Islet of Langerhans (tissue), 1 donor: Measurements from ENCODE around the gene COL13A1.

Experiments
- FAIRE-seq: peaks from one replicate; lab custom pipeline; 2011; peaks lifted over from hg19 to GRCh38; lab: Jason Lieb, UNC

Gene COL13A1

GRCh38 chr10:69952069-69952800, 150.5 kb downstream of the COL13A1 start:
- FAIRE-seq, result no peak

DNA sequence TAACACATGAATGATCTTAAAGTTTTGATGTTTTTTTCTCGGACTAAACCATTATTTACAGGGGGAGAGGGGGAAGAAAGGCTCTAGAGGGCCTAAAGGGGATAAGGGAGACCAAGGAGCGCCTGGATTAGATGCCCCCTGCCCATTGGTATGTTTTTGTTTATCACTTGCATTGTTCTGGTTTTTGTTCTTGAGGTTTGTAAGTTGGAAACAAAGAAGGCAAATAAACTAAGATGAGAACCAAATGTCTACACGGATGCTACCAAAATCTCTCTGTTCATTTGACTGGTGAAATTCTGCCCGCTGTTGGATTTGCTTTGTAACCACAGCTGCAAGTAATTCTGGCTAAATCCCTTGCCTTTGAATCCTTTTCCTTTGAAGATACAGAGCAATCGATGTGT, 151.1 kb downstream of the COL13A1 start:
- no peak for FAIRE-seq

- no peak for FAIRE-seq
These were observed 152.1 kb downstream of the COL13A1 start for GRCh38 chr10:69953851-69954250.

GRCh38 chr10:69955211-69955805, 153.6 kb downstream of the COL13A1 start:
- no peak for FAIRE-seq

GRCh38 chr10:69955897-69956740, 154.4 kb downstream of the COL13A1 start:
- no peak for FAIRE-seq

DNA sequence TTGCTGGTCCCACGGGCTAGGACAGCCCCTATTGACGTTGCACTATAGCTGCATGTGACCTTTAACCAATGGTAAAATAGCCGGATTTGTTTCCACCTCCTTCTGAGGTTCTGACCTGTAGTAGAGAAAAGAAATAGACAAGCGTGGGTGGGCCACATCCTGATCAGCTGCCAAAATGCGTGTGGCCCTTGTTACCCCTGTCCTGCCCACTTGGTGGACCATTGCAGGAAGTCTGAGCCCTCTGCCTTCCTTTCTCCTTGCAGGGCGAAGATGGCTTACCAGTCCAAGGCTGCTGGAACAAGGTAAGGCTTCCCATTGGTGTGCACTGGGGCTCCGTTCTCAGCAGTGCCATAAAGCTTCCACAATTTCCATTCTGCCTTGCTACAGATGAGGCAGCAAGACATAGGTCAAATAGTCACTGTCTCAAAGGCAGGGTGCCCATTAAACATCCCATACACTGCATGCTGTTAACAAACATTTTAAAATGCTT, 155.1 kb downstream of the COL13A1 start:
- no peak for FAIRE-seq

DNA sequence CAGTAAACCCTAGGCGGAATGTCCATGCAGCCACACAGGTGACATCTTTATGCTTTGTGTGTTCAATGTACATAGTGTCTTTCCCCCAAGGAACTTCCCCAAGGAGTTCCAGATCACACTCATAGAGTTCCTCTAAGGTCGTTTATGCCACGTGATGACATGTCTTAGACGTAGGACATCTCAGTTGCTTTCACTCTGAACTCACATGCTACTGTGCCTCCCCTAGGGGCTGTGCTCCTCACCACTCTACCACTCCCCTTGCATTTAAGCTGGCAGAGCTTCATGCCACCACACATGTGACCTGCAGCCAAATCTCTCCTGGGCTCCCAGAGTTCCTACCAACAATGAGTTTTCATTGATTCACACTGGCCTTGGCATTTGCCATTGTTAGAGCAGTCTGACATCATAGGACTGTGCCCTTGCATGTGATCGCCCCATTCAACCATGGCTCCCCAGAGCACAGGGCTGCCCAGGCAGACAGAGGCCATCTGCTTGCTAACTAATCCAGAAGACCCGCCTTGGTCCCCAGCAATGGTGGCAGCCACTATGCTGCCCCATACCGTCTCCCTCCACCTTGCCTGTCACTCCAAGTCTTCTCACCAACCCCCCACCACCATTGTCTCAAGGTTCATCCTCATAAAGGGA, 155.7 kb downstream of the COL13A1 start:
- FAIRE-seq, result no peak

DNA sequence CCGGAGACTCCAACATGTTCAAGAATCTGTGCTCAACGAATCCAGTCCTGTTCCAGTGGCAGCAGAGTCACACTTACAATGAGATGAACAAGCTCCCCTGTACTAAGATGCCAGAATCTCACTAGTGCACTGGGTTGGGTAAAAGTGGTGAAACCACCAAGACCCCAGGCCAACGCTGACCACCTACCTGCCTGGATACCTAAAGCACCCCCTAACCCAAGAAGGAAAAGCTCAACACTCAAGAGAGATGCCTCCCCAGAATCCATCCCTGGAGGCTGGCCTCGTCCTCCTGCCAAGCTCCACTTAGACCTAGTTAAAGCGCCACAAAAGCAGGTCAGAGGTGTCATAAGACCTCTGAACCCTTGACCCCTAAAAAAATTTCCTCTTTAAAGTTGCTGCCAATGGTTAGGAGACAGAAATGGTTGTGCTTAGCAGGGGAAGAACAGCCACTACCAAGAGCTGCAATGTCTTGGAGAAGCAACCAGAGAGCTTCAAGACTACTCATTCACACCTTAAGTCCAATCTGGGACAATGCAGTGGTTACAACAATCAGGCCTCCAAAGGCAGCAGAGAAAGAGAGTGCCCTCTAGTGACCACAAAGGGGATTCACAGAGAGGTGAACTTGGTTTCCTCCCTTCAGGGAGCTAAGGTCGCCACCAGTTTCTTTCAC, 156.3 kb downstream of the COL13A1 start:
- no peak for FAIRE-seq

GRCh38 chr10:69958556-69958902, 156.8 kb downstream of the COL13A1 start:
- no peak for FAIRE-seq

- FAIRE-seq, result no peak
These were observed 158.2 kb downstream of the COL13A1 start for GRCh38 chr10:69959911-69960310.

DNA sequence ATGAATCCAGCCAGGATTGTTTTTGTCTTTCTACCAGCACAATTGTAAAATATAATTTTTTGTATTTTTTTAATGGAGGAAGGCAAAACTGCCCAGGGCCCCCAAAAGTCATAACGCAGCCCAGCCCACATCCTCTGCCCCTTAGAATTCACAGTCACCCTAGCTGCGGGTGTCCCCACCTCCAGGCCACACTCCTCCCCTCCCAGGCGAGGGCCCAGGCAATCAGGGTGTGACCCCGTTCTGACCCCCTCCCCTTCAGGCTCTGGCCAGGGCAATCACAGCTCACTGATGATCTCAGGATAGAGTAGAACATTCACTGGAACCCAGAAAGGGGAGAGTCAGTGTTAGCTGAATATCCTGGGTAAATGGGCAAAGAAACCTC, 158.9 kb downstream of the COL13A1 start:
- FAIRE-seq, result no peak

DNA sequence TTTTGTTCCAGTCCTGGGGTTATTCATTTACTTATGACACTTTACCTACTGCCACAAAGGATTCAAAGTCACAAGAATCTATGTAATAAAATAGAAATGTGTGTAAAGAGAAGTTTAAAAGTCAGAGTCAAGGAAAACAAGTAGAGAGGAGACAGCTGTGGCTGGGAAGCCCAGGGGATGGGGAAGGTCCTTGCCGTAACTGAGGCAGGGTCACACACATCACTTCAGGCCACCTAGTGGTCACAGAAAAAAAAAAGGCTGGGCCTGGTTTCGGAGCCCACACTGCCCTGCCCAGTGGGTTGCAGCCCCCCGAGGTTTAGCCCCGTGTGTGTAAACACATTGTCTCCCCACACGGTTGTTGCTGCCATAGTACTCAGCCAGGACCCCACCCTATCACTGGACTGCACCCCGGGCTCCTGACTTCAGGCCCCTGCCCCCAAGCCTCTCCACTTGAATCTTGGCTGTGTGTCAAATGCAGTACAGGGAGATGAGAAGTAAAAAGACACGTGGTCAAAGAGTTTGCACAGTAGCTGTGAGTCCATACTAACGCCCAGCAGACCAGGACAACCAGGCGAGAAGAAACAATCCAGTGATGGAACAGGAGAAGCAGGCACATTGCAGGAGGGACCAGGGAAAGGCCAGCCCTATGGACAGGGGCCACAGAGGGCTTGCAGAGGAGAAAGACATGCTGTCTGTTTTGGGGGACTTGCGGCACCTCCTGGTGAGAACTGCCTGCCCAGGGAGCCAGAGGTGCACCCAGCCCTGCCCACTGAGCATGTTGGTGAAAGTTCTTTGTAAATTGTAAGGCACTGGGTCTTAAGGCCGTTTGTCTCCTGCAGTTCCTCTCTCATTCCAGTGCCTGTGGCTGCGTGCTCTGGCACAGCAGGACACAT, 159.5 kb downstream of the COL13A1 start:
- no peak for FAIRE-seq

- no peak for FAIRE-seq
These were observed 160.4 kb downstream of the COL13A1 start for GRCh38 chr10:69961881-69962745.

GRCh38 chr10:69962746-69963135, 161.0 kb downstream of the COL13A1 start:
- FAIRE-seq, result no peak

GRCh38 chr10:69963178-69963834, 161.6 kb downstream of the COL13A1 start:
- FAIRE-seq, result no peak

GRCh38 chr10:69963835-69964710, 162.4 kb downstream of the COL13A1 start:
- FAIRE-seq, result no peak

- FAIRE-seq, result no peak
These were observed 163.4 kb downstream of the COL13A1 start for GRCh38 chr10:69965086-69965485.

DNA sequence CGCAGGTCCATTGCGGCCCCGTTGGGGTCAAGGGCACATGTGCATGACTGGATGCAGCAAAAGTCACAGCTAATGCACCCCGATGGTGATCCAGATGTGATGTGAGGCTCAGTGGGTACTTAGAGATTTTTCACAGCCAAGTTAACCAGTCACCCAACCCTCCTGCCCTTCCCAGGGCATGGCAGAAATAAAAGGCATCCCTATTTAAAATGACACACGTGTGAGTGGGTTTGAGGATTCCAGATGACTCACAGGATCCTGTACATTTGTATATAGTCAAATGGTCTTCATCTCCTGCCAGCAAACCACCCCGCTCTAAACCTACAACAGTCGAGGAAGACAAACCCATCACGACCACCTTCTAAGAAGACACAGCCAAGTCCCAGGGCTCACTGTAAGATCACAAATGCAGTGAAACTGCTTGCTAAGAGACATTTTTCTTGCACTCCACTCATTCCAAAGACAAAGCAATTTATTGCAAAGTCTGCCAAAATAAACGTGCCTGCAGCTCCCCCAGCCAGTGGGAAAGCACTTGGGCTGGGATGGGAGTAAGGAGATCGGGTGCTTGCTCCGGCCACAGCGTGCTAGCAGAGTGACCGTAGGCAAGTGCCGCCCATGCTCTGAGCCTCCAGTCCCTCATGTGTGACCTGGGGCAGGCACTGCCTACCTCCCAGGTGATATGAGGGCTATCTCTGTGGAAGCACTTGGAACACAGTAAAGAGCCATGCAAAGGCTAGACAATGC, 164.4 kb downstream of the COL13A1 start:
- FAIRE-seq, result no peak
